HepG2 (cell line): Measurements from ENCODE around the gene NEU1. TPM values are rescaled to one million over a fixed set of nuclear protein-coding genes. Genes with fewer than 3 reads are reported as not detected.

ENCODE experiments used
- CCAR2 ChIP-seq: fragments of 200-400 bp; formaldehyde crosslinking; optimal IDR thresholded peaks from 2 replicates; pipeline ENCODE3; 2018; ENCODE audit warnings: low read depth, mild to moderate bottlenecking, low read length, moderate library complexity
- CENPT ChIP-seq: sonication (generic); formaldehyde crosslinking; IDR thresholded peaks from 2 replicates; pipeline ENCODE4 v1.8.0; 2022; ENCODE audit warnings: low read depth, mild to moderate bottlenecking, moderate library complexity, missing genetic modification reagents
- HCFC1 ChIP-seq: fragments of 150-350 bp; IDR thresholded peaks from 2 replicates; pipeline ENCODE4 v1.6.1; 2014; ENCODE audit warnings: low read depth, low read length
- ISL2 ChIP-seq: sonication (generic); formaldehyde crosslinking; IDR thresholded peaks from 2 replicates; pipeline ENCODE4 v1.5.0; 2020; ENCODE audit warnings: missing genetic modification reagents
- KAT7 ChIP-seq: IDR thresholded peaks from 2 replicates; pipeline ENCODE4 v1.6.1; 2018; ENCODE audit warnings: borderline replicate concordance, missing compliant biosample characterization
- KMT2A ChIP-seq: sonication (generic); formaldehyde crosslinking; IDR thresholded peaks from 2 replicates; pipeline ENCODE4 v1.4.0; 2020; ENCODE audit warnings: missing genetic modification reagents
- MAFK ChIP-seq, 2 experiments: IDR thresholded peaks in 1 of 2; conservative IDR thresholded peaks in 1 of 2; 2 replicates each; pipeline ENCODE4 v1.6.1; 2011; ENCODE audit warnings: improper control_type of control experiment in 2 of 2, low read length in 2 of 2
- MAZ ChIP-seq, 2 experiments: sonication (generic) in 1 of 2; formaldehyde crosslinking in 1 of 2; IDR thresholded peaks; 2 replicates each; pipeline versions ENCODE4 v1.5.0 to v1.6.1; 2012 to 2020; ENCODE audit warnings: low read depth in 2 of 2, mild to moderate bottlenecking in 2 of 2, borderline replicate concordance in 1 of 2, improper control_type of control experiment in 1 of 2, low read length in 1 of 2, missing genetic modification reagents in 1 of 2, moderate library complexity in 1 of 2
- NFRKB ChIP-seq: fragments of 450-650 bp; IDR thresholded peaks from 2 replicates; pipeline ENCODE4 v1.6.1; 2017
- NRL ChIP-seq: sonication (generic); formaldehyde crosslinking; IDR thresholded peaks from 2 replicates; pipeline ENCODE4 v1.5.0; 2020; ENCODE audit warnings: missing genetic modification reagents, mild to moderate bottlenecking, moderate library complexity, borderline replicate concordance
- PHF8 ChIP-seq: sonication (generic); formaldehyde crosslinking; IDR thresholded peaks from 2 replicates; pipeline ENCODE4 v1.5.0; 2020; ENCODE audit warnings: missing genetic modification reagents
- PTBP1 ChIP-seq: fragments of 200-400 bp; formaldehyde crosslinking; IDR thresholded peaks from 2 replicates; pipeline ENCODE4 v1.6.1; 2018; ENCODE audit warnings: low read length, low read depth; ENCODE audit not compliant: poor library complexity, severe bottlenecking
- SATB2 ChIP-seq: sonication (generic); formaldehyde crosslinking; IDR thresholded peaks from 2 replicates; pipeline ENCODE4 v1.5.0; 2020; ENCODE audit warnings: missing genetic modification reagents
- SNRNP70 ChIP-seq: fragments of 200-400 bp; formaldehyde crosslinking; IDR thresholded peaks from 2 replicates; pipeline ENCODE4 v1.6.1; 2017; ENCODE audit warnings: mild to moderate bottlenecking, low read depth, low read length, moderate library complexity
- TCF12 ChIP-seq, 2 experiments: fragments of 450-650 bp in 1 of 2; sonication (generic) in 1 of 2; formaldehyde crosslinking in 1 of 2; IDR thresholded peaks; 2 replicates each; pipeline versions ENCODE4 v1.6.1 to v1.8.0; 2017 to 2022; ENCODE audit warnings: antibody characterized with exemption in 1 of 2, mild to moderate bottlenecking in 1 of 2, missing genetic modification reagents in 1 of 2, moderate library complexity in 1 of 2
- TGIF2 ChIP-seq: IDR thresholded peaks from 2 replicates; pipeline ENCODE4 v1.6.1; 2016; ENCODE audit warnings: control low read depth, missing compliant biosample characterization
- ZNF274 ChIP-seq: sonication (generic); formaldehyde crosslinking; IDR thresholded peaks from 2 replicates; pipeline ENCODE4 v1.5.1; 2020; ENCODE audit warnings: mild to moderate bottlenecking, missing genetic modification reagents
- ZNF430 ChIP-seq: sonication (generic); formaldehyde crosslinking; IDR thresholded peaks from 2 replicates; pipeline ENCODE4 v1.9.0; 2021; ENCODE audit warnings: mild to moderate bottlenecking, missing genetic modification reagents
- ZNF737 ChIP-seq: sonication (generic); formaldehyde crosslinking; IDR thresholded peaks from 2 replicates; pipeline ENCODE4 v1.5.0; 2020; ENCODE audit warnings: missing genetic modification reagents, mild to moderate bottlenecking, borderline replicate concordance
- polyA plus RNA-seq, 8 experiments: library from polyadenylated mRNA; depleted of rRNA in 3 of 8; stranded (reverse) in 7 of 8; unstranded in 1 of 8; fragments of >200 nt; fragmentation: Illumina TruSeq in 4 of 8; extraction: Trizol in 4 of 8; gene quantifications; 2 replicates each; pipeline versions ENCODE4 v1.2.1 to v1.2.3, GENCODE V29; 2011 to 2016; ENCODE audit warnings: low read depth in 4 of 8, missing spikeins in 1 of 8, mixed read lengths in 1 of 8; ENCODE audit not compliant: insufficient read depth in 1 of 8
- total RNA-seq, 5 experiments: library from RNA; depleted of rRNA; stranded (reverse); fragments of >200 nt; fragmentation: Illumina TruSeq; extraction: Trizol; gene quantifications; 2 replicates each; pipeline ENCODE4 v1.2.3, GENCODE V29; 2016; ENCODE audit warnings: low read depth in 1 of 5
- TF ChIP-seq, protein P1 (sequence below): sonication (generic); formaldehyde crosslinking; IDR thresholded peaks from 2 replicates; pipeline ENCODE4 v1.4.0; 2020; ENCODE audit warnings: missing genetic modification reagents, borderline replicate concordance
- TF ChIP-seq, protein P2 (sequence below): sonication (generic); formaldehyde crosslinking; IDR thresholded peaks from 2 replicates; pipeline ENCODE4 v1.4.0; 2020; ENCODE audit warnings: missing genetic modification reagents

Gene NEU1
- total and polyA plus RNA-seq, 2 of the 13 experiments (the other 11 are each of a cell fraction or from before 2014, with no cell fraction given), result 215 to 297 TPM

DNA sequence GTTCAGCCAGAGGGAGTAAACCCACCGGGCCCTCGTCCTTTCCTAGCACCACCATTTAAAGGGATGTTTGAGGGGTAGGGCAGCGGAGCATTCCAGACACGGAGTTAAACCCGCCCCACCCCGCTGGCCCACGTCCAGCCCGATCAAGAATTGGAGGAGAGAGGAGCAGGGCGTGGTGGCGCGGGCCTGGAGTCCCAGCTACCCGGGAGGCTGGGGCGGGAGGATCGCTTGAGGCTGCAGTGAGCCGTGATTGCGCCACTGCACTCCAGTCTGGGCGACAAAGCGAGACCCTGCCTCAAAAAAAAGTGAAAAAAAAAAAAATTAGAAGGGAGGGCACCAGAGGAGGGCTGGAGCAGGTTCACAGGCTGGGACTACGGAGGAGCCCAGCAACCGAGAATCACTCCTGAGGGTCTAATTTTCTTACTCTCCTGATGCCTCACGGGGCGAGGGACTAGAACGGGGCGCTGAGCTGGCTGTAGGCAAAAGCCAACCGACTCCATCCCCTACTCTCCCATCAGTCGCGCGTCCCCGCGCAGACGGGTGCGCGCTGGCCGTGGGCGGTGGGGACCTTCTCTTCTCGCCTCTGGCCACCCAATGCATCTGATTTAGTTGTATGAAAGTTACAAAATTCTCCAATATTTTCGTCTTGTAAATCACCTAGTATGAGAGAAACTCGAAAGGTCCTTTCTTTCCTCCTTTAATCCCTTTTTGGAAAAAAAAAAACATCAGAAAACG lies 41.2 kb downstream of the NEU1 start (continued):
- TF ChIP-seq ZNF737 (CRISPR knock-in tag) (no peak), MAFK (conservative IDR thresholded peaks at IDR 0.05 in 1 of 2, IDR thresholded peaks at IDR 0.05 in 1 of 2; ENCODE audit: low read length in 2 of 2) (no peak), NRL (peak; percentile 74; the same call in 1 of the 2 replicates), TCF12 (IDR thresholded peaks at IDR 0.05) (no peak), TCF12 (CRISPR knock-in tag; IDR thresholded peaks at IDR 0.05) (0 out of 2 replicates have a peak, but pooled peaks have one; percentile 3), KAT7 (CRISPR knock-in tag) (0 out of 2 replicates have a peak, but pooled peaks have one; percentile 48), TGIF2 (CRISPR knock-in tag) (no peak), NFRKB (no peak), KMT2A (0 out of 2 replicates have a peak, but pooled peaks have one; percentile 2), SATB2 (CRISPR knock-in tag) (no peak), MAZ (IDR thresholded peaks at IDR 0.05; ENCODE audit: borderline replicate concordance, low read depth, low read length) (no peak), MAZ (CRISPR knock-in tag; IDR thresholded peaks at IDR 0.05; ENCODE audit: low read depth) (peak; percentile 70; the same call in 1 of the 2 replicates), PHF8 (CRISPR knock-in tag) (peak; percentile 27; the same call in 1 of the 2 replicates), ZNF430 (CRISPR knock-in tag) (0 out of 2 replicates have a peak, but pooled peaks have one; percentile 6), CCAR2 (no peak), SNRNP70 (no peak), ISL2 (CRISPR knock-in tag) (no peak), HCFC1 (no peak), PTBP1 (no peak), CENPT (CRISPR knock-in tag) (no peak), ZNF274 (CRISPR knock-in tag) (no peak)
- TF ChIP-seq, protein P1, sequence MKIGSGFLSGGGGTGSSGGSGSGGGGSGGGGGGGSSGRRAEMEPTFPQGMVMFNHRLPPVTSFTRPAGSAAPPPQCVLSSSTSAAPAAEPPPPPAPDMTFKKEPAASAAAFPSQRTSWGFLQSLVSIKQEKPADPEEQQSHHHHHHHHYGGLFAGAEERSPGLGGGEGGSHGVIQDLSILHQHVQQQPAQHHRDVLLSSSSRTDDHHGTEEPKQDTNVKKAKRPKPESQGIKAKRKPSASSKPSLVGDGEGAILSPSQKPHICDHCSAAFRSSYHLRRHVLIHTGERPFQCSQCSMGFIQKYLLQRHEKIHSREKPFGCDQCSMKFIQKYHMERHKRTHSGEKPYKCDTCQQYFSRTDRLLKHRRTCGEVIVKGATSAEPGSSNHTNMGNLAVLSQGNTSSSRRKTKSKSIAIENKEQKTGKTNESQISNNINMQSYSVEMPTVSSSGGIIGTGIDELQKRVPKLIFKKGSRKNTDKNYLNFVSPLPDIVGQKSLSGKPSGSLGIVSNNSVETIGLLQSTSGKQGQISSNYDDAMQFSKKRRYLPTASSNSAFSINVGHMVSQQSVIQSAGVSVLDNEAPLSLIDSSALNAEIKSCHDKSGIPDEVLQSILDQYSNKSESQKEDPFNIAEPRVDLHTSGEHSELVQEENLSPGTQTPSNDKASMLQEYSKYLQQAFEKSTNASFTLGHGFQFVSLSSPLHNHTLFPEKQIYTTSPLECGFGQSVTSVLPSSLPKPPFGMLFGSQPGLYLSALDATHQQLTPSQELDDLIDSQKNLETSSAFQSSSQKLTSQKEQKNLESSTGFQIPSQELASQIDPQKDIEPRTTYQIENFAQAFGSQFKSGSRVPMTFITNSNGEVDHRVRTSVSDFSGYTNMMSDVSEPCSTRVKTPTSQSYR, result no peak
- TF ChIP-seq, protein P2, sequence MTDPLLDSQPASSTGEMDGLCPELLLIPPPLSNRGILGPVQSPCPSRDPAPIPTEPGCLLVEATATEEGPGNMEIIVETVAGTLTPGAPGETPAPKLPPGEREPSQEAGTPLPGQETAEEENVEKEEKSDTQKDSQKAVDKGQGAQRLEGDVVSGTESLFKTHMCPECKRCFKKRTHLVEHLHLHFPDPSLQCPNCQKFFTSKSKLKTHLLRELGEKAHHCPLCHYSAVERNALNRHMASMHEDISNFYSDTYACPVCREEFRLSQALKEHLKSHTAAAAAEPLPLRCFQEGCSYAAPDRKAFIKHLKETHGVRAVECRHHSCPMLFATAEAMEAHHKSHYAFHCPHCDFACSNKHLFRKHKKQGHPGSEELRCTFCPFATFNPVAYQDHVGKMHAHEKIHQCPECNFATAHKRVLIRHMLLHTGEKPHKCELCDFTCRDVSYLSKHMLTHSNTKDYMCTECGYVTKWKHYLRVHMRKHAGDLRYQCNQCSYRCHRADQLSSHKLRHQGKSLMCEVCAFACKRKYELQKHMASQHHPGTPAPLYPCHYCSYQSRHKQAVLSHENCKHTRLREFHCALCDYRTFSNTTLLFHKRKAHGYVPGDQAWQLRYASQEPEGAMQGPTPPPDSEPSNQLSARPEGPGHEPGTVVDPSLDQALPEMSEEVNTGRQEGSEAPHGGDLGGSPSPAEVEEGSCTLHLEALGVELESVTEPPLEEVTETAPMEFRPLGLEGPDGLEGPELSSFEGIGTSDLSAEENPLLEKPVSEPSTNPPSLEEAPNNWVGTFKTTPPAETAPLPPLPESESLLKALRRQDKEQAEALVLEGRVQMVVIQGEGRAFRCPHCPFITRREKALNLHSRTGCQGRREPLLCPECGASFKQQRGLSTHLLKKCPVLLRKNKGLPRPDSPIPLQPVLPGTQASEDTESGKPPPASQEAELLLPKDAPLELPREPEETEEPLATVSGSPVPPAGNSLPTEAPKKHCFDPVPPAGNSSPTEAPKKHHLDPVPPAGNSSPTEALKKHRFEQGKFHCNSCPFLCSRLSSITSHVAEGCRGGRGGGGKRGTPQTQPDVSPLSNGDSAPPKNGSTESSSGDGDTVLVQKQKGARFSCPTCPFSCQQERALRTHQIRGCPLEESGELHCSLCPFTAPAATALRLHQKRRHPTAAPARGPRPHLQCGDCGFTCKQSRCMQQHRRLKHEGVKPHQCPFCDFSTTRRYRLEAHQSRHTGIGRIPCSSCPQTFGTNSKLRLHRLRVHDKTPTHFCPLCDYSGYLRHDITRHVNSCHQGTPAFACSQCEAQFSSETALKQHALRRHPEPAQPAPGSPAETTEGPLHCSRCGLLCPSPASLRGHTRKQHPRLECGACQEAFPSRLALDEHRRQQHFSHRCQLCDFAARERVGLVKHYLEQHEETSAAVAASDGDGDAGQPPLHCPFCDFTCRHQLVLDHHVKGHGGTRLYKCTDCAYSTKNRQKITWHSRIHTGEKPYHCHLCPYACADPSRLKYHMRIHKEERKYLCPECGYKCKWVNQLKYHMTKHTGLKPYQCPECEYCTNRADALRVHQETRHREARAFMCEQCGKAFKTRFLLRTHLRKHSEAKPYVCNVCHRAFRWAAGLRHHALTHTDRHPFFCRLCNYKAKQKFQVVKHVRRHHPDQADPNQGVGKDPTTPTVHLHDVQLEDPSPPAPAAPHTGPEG (CRISPR knock-in tag), result no peak
